HEK293T (cell line): ENCODE measurements around the gene GFM2.

ENCODE experiments used
- ARNT ChIP-seq: fragments of 450-650 bp; IDR thresholded peaks from 2 replicates; pipeline ENCODE4 v1.6.1; 2017; ENCODE audit warnings: mild to moderate bottlenecking
- BHLHE40 ChIP-seq: fragments of 450-650 bp; IDR thresholded peaks from 2 replicates; pipeline ENCODE4 v1.6.1; 2016; ENCODE audit warnings: mild to moderate bottlenecking, moderate library complexity, borderline replicate concordance
- FOXA1 ChIP-seq: fragments of 450-650 bp; IDR thresholded peaks from 2 replicates; pipeline ENCODE4 v1.6.1; 2016; ENCODE audit warnings: mild to moderate bottlenecking
- HDGF ChIP-seq: fragments of 450-650 bp; IDR thresholded peaks from 2 replicates; pipeline ENCODE4 v1.6.1; 2017; ENCODE audit warnings: antibody characterized with exemption, borderline replicate concordance
- LEF1 ChIP-seq: fragments of 450-650 bp; IDR thresholded peaks from 2 replicates; pipeline ENCODE4 v1.6.1; 2017; ENCODE audit warnings: mild to moderate bottlenecking, borderline replicate concordance
- NFRKB ChIP-seq: fragments of 450-650 bp; IDR thresholded peaks from 2 replicates; pipeline ENCODE4 v1.6.1; 2016; ENCODE audit warnings: mild to moderate bottlenecking, moderate library complexity
- SP1 ChIP-seq: fragments of 450-650 bp; IDR thresholded peaks from 2 replicates; pipeline ENCODE4 v1.6.1; 2017
- SUZ12 ChIP-seq: fragments of 450-650 bp; IDR thresholded peaks from 2 replicates; pipeline ENCODE4 v1.6.1; 2016; ENCODE audit warnings: mild to moderate bottlenecking
- TARDBP ChIP-seq: fragments of 450-650 bp; IDR thresholded peaks from 2 replicates; pipeline ENCODE4 v1.6.1; 2016

DNA sequence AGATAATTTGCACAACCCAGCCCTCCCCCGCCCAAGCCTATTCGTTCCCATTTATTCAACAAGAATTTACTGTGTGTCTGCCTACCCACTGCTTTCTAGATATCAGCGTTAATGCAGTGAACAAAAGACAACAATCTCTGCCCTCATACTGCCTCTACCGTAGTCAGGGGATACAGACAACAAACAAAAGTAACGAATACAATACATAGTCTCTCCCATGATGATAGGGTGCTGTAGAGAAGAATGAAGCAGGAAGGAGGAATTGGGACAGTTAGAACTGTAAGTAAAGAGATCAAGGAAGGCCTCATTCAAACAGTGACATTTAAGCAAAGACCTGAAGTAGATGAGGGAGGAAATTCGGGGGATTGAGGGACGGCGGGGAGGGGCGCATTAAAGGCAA lies 1.7 kb downstream of the GFM2 start:
- TF ChIP-seq SUZ12: no peak
- TF ChIP-seq SP1: no peak
- TF ChIP-seq FOXA1: no peak
- TF ChIP-seq HDGF: no peak
- TF ChIP-seq NFRKB: no peak
- no peak for TF ChIP-seq LEF1
- TF ChIP-seq ARNT: no peak
- no peak for TF ChIP-seq BHLHE40
- TF ChIP-seq TARDBP: no peak
